SK-N-SH treated with all-trans-retinoic acid at 6 μM for 48 hours (cell line): ENCODE measurements around the gene GRM4.

Experiments used
- ATAC-seq: fragments of 200-7000 bp; cut with Tn5 transposase; 3 replicates; pipeline ENCODE4 v1.9.1; 2020; ENCODE audit warnings: mild to moderate bottlenecking, moderate library complexity
- ARNTL ChIP-seq: fragments of 450-650 bp; formaldehyde crosslinking; IDR thresholded peaks from 2 replicates; pipeline ENCODE4 v1.5.0; 2020; ENCODE audit warnings: low read depth, mild to moderate bottlenecking, moderate library complexity, borderline replicate concordance
- BACH2 ChIP-seq: fragments of 250-450 bp; sonication (Bioruptor Pico); IDR thresholded peaks from 2 replicates; pipeline ENCODE4 v1.9.0; 2021; ENCODE audit warnings: mild to moderate bottlenecking, borderline replicate concordance
- CSDC2 ChIP-seq: fragments of 250-450 bp; sonication (Bioruptor Pico); IDR thresholded peaks from 2 replicates; pipeline ENCODE4 v1.5.0; 2020; ENCODE audit warnings: mild to moderate bottlenecking, moderate library complexity
- ESRRG ChIP-seq: fragments of 250-450 bp; sonication (Bioruptor Pico); IDR thresholded peaks from 2 replicates; pipeline ENCODE4 v1.6.1; 2021; ENCODE audit warnings: mild to moderate bottlenecking
- GLIS3 ChIP-seq: fragments of 250-450 bp; sonication (Bioruptor Pico); IDR thresholded peaks from 2 replicates; pipeline ENCODE4 v1.5.0; 2020; ENCODE audit warnings: mild to moderate bottlenecking, moderate library complexity
- ISL1 ChIP-seq: fragments of 250-450 bp; sonication (Bioruptor Pico); IDR thresholded peaks from 2 replicates; pipeline ENCODE4 v2.1.2; 2022; ENCODE audit warnings: mild to moderate bottlenecking, moderate library complexity
- OSR1 ChIP-seq: fragments of 250-450 bp; sonication (Bioruptor Pico); IDR thresholded peaks from 2 replicates; pipeline ENCODE4 v1.8.0; 2022; ENCODE audit warnings: moderate library complexity, mild to moderate bottlenecking, inconsistent platforms
- PPARA ChIP-seq: fragments of 250-450 bp; sonication (Bioruptor Pico); IDR thresholded peaks from 2 replicates; pipeline ENCODE4 v1.5.0; 2020; ENCODE audit warnings: mild to moderate bottlenecking, borderline replicate concordance
- RARB ChIP-seq: fragments of 250-450 bp; sonication (Bioruptor Pico); IDR thresholded peaks from 2 replicates; pipeline ENCODE4 v1.8.0; 2021; ENCODE audit warnings: mild to moderate bottlenecking, moderate library complexity
- SNAI2 ChIP-seq: fragments of 250-450 bp; sonication (Bioruptor Pico); IDR thresholded peaks from 2 replicates; pipeline ENCODE4 v1.5.0; 2020; ENCODE audit warnings: mild to moderate bottlenecking, moderate library complexity
- TOX ChIP-seq: fragments of 250-450 bp; sonication (Bioruptor Pico); IDR thresholded peaks from 2 replicates; pipeline ENCODE4 v1.8.0; 2021; ENCODE audit warnings: mild to moderate bottlenecking, moderate library complexity, borderline replicate concordance
- ZC3H10 ChIP-seq: fragments of 250-450 bp; sonication (Bioruptor Pico); IDR thresholded peaks from 2 replicates; pipeline ENCODE4 v1.5.1; 2021; ENCODE audit warnings: mild to moderate bottlenecking, moderate library complexity
- ZFP3 ChIP-seq: fragments of 250-450 bp; sonication (Bioruptor Pico); IDR thresholded peaks from 2 replicates; pipeline ENCODE4 v1.5.0; 2020; ENCODE audit warnings: mild to moderate bottlenecking, moderate library complexity
- ZFP30 ChIP-seq: fragments of 450-650 bp; formaldehyde crosslinking; IDR thresholded peaks from 2 replicates; pipeline ENCODE4 v1.5.0; 2022; ENCODE audit warnings: mild to moderate bottlenecking, moderate library complexity
- ZNF8 ChIP-seq: fragments of 450-650 bp; formaldehyde crosslinking; IDR thresholded peaks from 2 replicates; pipeline ENCODE4 v1.5.0; 2020; ENCODE audit warnings: mild to moderate bottlenecking, moderate library complexity
- TF ChIP-seq, protein P1 (sequence below): fragments of 250-450 bp; sonication (Bioruptor Pico); IDR thresholded peaks from 2 replicates; pipeline ENCODE4 v1.8.0; 2020; ENCODE audit warnings: mild to moderate bottlenecking, moderate library complexity, borderline replicate concordance
- TF ChIP-seq, protein P2 (sequence below): fragments of 250-450 bp; sonication (Bioruptor Pico); IDR thresholded peaks from 2 replicates; pipeline ENCODE4 v1.8.0; 2021; ENCODE audit warnings: low read depth, mild to moderate bottlenecking, moderate library complexity, borderline replicate concordance
- TF ChIP-seq, protein P3 (sequence below): fragments of 250-450 bp; sonication (Bioruptor Pico); IDR thresholded peaks from 2 replicates; pipeline ENCODE4 v1.5.0; 2020; ENCODE audit warnings: mild to moderate bottlenecking, moderate library complexity
- TF ChIP-seq, protein P4 (sequence below): fragments of 250-450 bp; sonication (Bioruptor Pico); IDR thresholded peaks from 2 replicates; pipeline ENCODE4 v1.5.1; 2020; ENCODE audit warnings: low read depth, mild to moderate bottlenecking, moderate library complexity
- TF ChIP-seq, protein P5 (sequence below): fragments of 250-450 bp; sonication (Bioruptor Pico); IDR thresholded peaks from 2 replicates; pipeline ENCODE4 v1.5.1; 2021; ENCODE audit warnings: mild to moderate bottlenecking, moderate library complexity

GRM4 gene

DNA sequence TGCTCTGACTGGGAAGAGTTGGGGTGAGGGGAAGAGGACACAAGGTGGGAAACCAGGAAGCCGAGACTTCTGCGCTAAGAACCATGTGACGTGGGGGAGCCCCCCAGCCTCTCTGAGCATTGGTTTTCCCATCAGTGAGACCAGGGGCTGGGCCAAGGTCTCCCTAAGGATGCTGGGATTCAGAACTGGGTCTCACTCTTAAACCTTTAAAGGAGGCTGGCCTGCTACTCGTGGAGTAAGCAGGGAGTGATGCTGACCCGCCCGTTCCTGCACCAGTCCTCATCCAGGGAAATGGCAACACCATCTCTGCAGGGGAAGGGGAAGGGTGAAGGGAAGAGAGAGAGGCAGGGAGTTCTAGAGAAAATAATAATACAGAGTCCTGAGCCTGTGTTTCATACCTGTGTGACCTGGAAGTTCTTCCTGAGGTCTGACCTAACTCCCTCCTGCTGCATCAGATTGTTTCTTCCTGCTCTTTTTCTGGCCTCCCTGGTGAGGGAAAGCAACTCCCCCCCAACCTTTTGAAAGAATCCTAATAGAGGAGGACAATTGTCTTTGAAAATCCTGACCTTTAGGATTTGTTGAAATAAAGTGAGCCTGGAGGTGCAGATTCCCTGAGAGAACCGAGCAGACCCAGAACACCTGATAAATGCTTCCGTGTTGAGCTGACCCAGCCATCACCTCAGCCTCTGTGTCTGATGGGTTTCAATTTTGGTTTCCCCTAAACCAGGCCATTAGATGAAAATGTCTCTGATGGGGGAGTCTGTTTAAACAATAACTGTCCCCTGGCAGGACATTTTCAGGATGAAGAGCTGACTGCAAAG lies 3.0 kb upstream of the GRM4 start:
- no peak for ATAC-seq
- TF ChIP-seq, protein P1, sequence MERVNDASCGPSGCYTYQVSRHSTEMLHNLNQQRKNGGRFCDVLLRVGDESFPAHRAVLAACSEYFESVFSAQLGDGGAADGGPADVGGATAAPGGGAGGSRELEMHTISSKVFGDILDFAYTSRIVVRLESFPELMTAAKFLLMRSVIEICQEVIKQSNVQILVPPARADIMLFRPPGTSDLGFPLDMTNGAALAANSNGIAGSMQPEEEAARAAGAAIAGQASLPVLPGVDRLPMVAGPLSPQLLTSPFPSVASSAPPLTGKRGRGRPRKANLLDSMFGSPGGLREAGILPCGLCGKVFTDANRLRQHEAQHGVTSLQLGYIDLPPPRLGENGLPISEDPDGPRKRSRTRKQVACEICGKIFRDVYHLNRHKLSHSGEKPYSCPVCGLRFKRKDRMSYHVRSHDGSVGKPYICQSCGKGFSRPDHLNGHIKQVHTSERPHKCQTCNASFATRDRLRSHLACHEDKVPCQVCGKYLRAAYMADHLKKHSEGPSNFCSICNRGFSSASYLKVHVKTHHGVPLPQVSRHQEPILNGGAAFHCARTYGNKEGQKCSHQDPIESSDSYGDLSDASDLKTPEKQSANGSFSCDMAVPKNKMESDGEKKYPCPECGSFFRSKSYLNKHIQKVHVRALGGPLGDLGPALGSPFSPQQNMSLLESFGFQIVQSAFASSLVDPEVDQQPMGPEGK = no peak
- TF ChIP-seq ARNTL (CRISPR knock-in tag) (no peak), ZFP3 (no peak), GLIS3 (CRISPR knock-in tag) (no peak), SNAI2 (CRISPR knock-in tag) (no peak), TOX (CRISPR knock-in tag) (no peak), ISL1 (no peak), ZFP30 (CRISPR knock-in tag) (no peak), ZC3H10 (CRISPR knock-in tag) (no peak), RARB (no peak), BACH2 (no peak), CSDC2 (no peak), OSR1 (no peak), PPARA (CRISPR knock-in tag) (no peak), ESRRG (CRISPR knock-in tag) (no peak), ZNF8 (CRISPR knock-in tag) (no peak)
- TF ChIP-seq, protein P2, sequence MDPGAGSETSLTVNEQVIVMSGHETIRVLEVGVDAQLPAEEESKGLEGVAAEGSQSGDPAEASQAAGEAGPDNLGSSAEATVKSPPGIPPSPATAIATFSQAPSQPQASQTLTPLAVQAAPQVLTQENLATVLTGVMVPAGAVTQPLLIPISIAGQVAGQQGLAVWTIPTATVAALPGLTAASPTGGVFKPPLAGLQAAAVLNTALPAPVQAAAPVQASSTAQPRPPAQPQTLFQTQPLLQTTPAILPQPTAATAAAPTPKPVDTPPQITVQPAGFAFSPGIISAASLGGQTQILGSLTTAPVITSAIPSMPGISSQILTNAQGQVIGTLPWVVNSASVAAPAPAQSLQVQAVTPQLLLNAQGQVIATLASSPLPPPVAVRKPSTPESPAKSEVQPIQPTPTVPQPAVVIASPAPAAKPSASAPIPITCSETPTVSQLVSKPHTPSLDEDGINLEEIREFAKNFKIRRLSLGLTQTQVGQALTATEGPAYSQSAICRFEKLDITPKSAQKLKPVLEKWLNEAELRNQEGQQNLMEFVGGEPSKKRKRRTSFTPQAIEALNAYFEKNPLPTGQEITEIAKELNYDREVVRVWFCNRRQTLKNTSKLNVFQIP (CRISPR knock-in tag) = no peak
- TF ChIP-seq, protein P3, sequence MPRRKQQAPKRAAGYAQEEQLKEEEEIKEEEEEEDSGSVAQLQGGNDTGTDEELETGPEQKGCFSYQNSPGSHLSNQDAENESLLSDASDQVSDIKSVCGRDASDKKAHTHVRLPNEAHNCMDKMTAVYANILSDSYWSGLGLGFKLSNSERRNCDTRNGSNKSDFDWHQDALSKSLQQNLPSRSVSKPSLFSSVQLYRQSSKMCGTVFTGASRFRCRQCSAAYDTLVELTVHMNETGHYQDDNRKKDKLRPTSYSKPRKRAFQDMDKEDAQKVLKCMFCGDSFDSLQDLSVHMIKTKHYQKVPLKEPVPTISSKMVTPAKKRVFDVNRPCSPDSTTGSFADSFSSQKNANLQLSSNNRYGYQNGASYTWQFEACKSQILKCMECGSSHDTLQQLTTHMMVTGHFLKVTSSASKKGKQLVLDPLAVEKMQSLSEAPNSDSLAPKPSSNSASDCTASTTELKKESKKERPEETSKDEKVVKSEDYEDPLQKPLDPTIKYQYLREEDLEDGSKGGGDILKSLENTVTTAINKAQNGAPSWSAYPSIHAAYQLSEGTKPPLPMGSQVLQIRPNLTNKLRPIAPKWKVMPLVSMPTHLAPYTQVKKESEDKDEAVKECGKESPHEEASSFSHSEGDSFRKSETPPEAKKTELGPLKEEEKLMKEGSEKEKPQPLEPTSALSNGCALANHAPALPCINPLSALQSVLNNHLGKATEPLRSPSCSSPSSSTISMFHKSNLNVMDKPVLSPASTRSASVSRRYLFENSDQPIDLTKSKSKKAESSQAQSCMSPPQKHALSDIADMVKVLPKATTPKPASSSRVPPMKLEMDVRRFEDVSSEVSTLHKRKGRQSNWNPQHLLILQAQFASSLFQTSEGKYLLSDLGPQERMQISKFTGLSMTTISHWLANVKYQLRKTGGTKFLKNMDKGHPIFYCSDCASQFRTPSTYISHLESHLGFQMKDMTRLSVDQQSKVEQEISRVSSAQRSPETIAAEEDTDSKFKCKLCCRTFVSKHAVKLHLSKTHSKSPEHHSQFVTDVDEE (CRISPR knock-in tag) = no peak
- TF ChIP-seq, protein P4, sequence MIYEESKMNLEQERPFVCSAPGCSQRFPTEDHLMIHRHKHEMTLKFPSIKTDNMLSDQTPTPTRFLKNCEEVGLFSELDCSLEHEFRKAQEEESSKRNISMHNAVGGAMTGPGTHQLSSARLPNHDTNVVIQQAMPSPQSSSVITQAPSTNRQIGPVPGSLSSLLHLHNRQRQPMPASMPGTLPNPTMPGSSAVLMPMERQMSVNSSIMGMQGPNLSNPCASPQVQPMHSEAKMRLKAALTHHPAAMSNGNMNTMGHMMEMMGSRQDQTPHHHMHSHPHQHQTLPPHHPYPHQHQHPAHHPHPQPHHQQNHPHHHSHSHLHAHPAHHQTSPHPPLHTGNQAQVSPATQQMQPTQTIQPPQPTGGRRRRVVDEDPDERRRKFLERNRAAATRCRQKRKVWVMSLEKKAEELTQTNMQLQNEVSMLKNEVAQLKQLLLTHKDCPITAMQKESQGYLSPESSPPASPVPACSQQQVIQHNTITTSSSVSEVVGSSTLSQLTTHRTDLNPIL (CRISPR knock-in tag) = no peak
- TF ChIP-seq, protein P5, sequence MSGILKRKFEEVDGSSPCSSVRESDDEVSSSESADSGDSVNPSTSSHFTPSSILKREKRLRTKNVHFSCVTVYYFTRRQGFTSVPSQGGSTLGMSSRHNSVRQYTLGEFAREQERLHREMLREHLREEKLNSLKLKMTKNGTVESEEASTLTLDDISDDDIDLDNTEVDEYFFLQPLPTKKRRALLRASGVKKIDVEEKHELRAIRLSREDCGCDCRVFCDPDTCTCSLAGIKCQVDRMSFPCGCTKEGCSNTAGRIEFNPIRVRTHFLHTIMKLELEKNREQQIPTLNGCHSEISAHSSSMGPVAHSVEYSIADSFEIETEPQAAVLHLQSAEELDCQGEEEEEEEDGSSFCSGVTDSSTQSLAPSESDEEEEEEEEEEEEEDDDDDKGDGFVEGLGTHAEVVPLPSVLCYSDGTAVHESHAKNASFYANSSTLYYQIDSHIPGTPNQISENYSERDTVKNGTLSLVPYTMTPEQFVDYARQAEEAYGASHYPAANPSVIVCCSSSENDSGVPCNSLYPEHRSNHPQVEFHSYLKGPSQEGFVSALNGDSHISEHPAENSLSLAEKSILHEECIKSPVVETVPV (CRISPR knock-in tag) = no peak

- TF ChIP-seq, protein P4 (CRISPR knock-in tag) = no peak
- TF ChIP-seq SNAI2 (CRISPR knock-in tag) (no peak), BACH2 (no peak)
- TF ChIP-seq, all 23 proteins: peak for 0
- no peak for ATAC-seq
Measured at GRCh38 chr6:34147906-34148630, 2.2 kb upstream of the GRM4 start.
